AG09319 (cell line): Measurements from ENCODE around the gene WNT7B.

Source experiments
- DNase-seq: peaks from one replicate; pipeline ENCODE4 v3.0.0-alpha.2; 2010; ENCODE audit warnings: low read depth; ENCODE audit errors: extremely low read depth
- CTCF ChIP-seq: IDR thresholded peaks from 2 replicates; pipeline ENCODE4 v1.5.1; 2011; ENCODE audit warnings: low read depth, mild to moderate bottlenecking, inconsistent platforms, low read length, moderate library complexity

The WNT7B gene

GRCh38 chr22:45978275-45978713 is 1.3 kb upstream of the WNT7B start:
- no peak for TF ChIP-seq CTCF
- DNase-seq = no peak

- TF ChIP-seq CTCF = no peak
- no peak for DNase-seq
Observed at GRCh38 chr22:45977551-45978274, 751 bp upstream of the WNT7B start.

GRCh38 chr22:45976254-45977002 is 534 bp downstream of the WNT7B start:
- DNase-seq = no peak
- no peak for TF ChIP-seq CTCF

GRCh38 chr22:45975164-45976161 is 1.5 kb downstream of the WNT7B start:
- no peak for TF ChIP-seq CTCF
- DNase-seq = no peak

GRCh38 chr22:45974498-45974897 is 2.5 kb downstream of the WNT7B start:
- no peak for DNase-seq
- TF ChIP-seq CTCF = no peak

GRCh38 chr22:45972889-45973253 is 4.1 kb downstream of the WNT7B start:
- TF ChIP-seq CTCF = no peak
- no peak for DNase-seq
